ENCODE results near the gene FCER1A.

DNA sequence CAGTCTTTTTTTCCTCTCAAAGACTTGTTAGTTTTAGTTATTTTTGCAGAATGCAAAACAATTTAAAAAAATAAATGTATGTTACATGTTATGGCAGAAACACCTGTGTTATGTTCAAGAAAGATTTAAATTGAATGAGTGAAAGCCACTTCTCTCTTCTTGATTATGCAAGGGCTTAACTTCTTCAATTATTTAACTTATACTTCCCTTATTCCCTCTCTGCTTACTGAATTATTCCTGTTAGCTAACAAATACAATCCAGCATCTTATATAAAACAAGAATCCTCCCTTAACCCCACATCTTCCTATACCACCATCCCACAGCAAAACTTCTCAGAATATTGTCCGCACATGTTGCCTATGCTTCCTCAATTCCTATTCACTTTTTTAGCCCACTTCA is 10.7 kb upstream of the FCER1A start:
- TF ChIP-seq, protein P1, sequence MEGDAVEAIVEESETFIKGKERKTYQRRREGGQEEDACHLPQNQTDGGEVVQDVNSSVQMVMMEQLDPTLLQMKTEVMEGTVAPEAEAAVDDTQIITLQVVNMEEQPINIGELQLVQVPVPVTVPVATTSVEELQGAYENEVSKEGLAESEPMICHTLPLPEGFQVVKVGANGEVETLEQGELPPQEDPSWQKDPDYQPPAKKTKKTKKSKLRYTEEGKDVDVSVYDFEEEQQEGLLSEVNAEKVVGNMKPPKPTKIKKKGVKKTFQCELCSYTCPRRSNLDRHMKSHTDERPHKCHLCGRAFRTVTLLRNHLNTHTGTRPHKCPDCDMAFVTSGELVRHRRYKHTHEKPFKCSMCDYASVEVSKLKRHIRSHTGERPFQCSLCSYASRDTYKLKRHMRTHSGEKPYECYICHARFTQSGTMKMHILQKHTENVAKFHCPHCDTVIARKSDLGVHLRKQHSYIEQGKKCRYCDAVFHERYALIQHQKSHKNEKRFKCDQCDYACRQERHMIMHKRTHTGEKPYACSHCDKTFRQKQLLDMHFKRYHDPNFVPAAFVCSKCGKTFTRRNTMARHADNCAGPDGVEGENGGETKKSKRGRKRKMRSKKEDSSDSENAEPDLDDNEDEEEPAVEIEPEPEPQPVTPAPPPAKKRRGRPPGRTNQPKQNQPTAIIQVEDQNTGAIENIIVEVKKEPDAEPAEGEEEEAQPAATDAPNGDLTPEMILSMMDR (IDR thresholded peaks at IDR 0.05): no peak
- no peak for TF ChIP-seq POLR2A (IDR thresholded peaks at IDR 0.05)
